ENCODE results near the gene CPVL. TPM values are rescaled to one million over a fixed set of nuclear protein-coding genes. Genes with fewer than 3 reads are reported as not detected.

The CPVL gene
- total RNA-seq, 5 donors from 2014 or later (not counting 1 experiment from before 2014, with no cell fraction given), result 0.47 to 1.6 (median 0.66) TPM

GRCh38 chr7:29045258-29046086 is 100.9 kb downstream of the CPVL start:
- no peaks in the 10 kb centered on the region for H3K36me3 ChIP-seq (ENCODE audit: control insufficient read depth in 2 of 2, extremely low read depth in 1 of 2, insufficient read depth in 1 of 2, low read length in 1 of 2)
- no peak overlapping the region for H3K4me3 ChIP-seq (ENCODE audit: control insufficient read depth in 1 of 2, extremely low read depth in 1 of 2, low read length in 1 of 2)
- H3K9me3 ChIP-seq, result no peaks in the 10 kb centered on the region
- H3K36me3 Mint-ChIP-seq, result no peaks in the 10 kb centered on the region
- no peaks in the 10 kb centered on the region for H3K4me1 Mint-ChIP-seq
- no peaks in the 10 kb centered on the region for H3K9me3 Mint-ChIP-seq
- no peak overlapping the region for H3K27ac Mint-ChIP-seq
- no peak for ATAC-seq (replicated peaks in 1 of 4)
- ChIA-PET CTCF (no interaction called here), POLR2A (interaction anchor here in 1 of 2 donors (0.7 kb wide), 2 partner anchors 13 to 1684 kb away, joined by 3 read pairs; no protein-coding TSS in a partner anchor)
- no peak for DNase-seq
- no peak overlapping the region for H3K27ac ChIP-seq (ENCODE audit: low read length)
- WGBS (ENCODE audit: insufficient coverage), result no CpG with 5 or more reads among the region's 4 CpGs
- no peaks in the 10 kb centered on the region for H3K27me3 Mint-ChIP-seq
- H3K27me3 ChIP-seq (replicated peaks in 1 of 2; ENCODE audit: control insufficient read depth in 2 of 2, extremely low read depth in 1 of 2, insufficient read depth in 2 of 2, low read length in 1 of 2), result no peaks in the 10 kb centered on the region
- no peaks in the 10 kb centered on the region for H3K4me1 ChIP-seq (ENCODE audit: control insufficient read depth in 1 of 2, extremely low read depth in 1 of 2, insufficient read depth in 2 of 2, low read length in 2 of 2)
- no peak overlapping the region for H3K4me3 Mint-ChIP-seq

- 60% methylated on average over 1 of the region's 5 CpGs for WGBS (ENCODE audit: insufficient coverage)
- Mint-ChIP-seq H3K27ac (no peak overlapping the region), H3K4me1 (no peaks in the 10 kb centered on the region), H3K36me3 (no peaks in the 10 kb centered on the region), H3K27me3 (no peaks in the 10 kb centered on the region), H3K9me3 (no peaks in the 10 kb centered on the region), H3K4me3 (no peak overlapping the region)
- no peak overlapping the region for H3K4me3 ChIP-seq (ENCODE audit: control insufficient read depth in 1 of 2, extremely low read depth in 1 of 2, low read length in 1 of 2)
- DNase-seq (no peak), ATAC-seq (replicated peaks in 1 of 4) (no peak)
- CTCF ChIA-PET, result no interaction called here
- no peaks in the 10 kb centered on the region for H3K9me3 ChIP-seq
- POLR2A ChIA-PET, result interaction anchor here in 1 of 2 donors (0.5 kb wide), 1 partner anchor 12 kb away, joined by 3 read pairs; no protein-coding TSS in a partner anchor
- H3K27me3 ChIP-seq (replicated peaks in 1 of 2; ENCODE audit: control insufficient read depth in 2 of 2, extremely low read depth in 1 of 2, insufficient read depth in 2 of 2, low read length in 1 of 2), result no peaks in the 10 kb centered on the region
- H3K27ac ChIP-seq (ENCODE audit: low read length), result no peak overlapping the region
- H3K4me1 ChIP-seq (ENCODE audit: control insufficient read depth in 1 of 2, extremely low read depth in 1 of 2, insufficient read depth in 2 of 2, low read length in 2 of 2), result no peaks in the 10 kb centered on the region
- H3K36me3 ChIP-seq (ENCODE audit: control insufficient read depth in 2 of 2, extremely low read depth in 1 of 2, insufficient read depth in 1 of 2, low read length in 1 of 2), result no peaks in the 10 kb centered on the region
These were observed 101.8 kb downstream of the CPVL start for GRCh38 chr7:29044554-29044953.

- DNase-seq (no peak), ATAC-seq (replicated peaks in 1 of 4) (no peak)
- ChIA-PET POLR2A (no interaction called here), CTCF (no interaction called here)
- Mint-ChIP-seq H3K9me3 (no peaks in the 10 kb centered on the region), H3K27me3 (no peaks in the 10 kb centered on the region), H3K36me3 (no peaks in the 10 kb centered on the region), H3K27ac (no peak overlapping the region), H3K4me1 (no peaks in the 10 kb centered on the region), H3K4me3 (no peak overlapping the region)
- H3K4me3 ChIP-seq (ENCODE audit: control insufficient read depth in 1 of 2, extremely low read depth in 1 of 2, low read length in 1 of 2), result no peak overlapping the region
- no peaks in the 10 kb centered on the region for H3K36me3 ChIP-seq (ENCODE audit: control insufficient read depth in 2 of 2, extremely low read depth in 1 of 2, insufficient read depth in 1 of 2, low read length in 1 of 2)
- no peak overlapping the region for H3K27ac ChIP-seq (ENCODE audit: low read length)
- no peaks in the 10 kb centered on the region for H3K27me3 ChIP-seq (replicated peaks in 1 of 2; ENCODE audit: control insufficient read depth in 2 of 2, extremely low read depth in 1 of 2, insufficient read depth in 2 of 2, low read length in 1 of 2)
- H3K4me1 ChIP-seq (ENCODE audit: control insufficient read depth in 1 of 2, extremely low read depth in 1 of 2, insufficient read depth in 2 of 2, low read length in 2 of 2), result no peaks in the 10 kb centered on the region
- no CpG with 5 or more reads among the region's 5 CpGs for WGBS (ENCODE audit: insufficient coverage)
- H3K9me3 ChIP-seq, result no peaks in the 10 kb centered on the region
These were observed 102.8 kb downstream of the CPVL start for GRCh38 chr7:29043576-29043975.

GRCh38 chr7:29042824-29043231 is 103.5 kb downstream of the CPVL start:
- DNase-seq, result no peak
- no peak overlapping the region for H3K27ac ChIP-seq (ENCODE audit: low read length)
- no peak overlapping the region for H3K27ac Mint-ChIP-seq
- H3K4me3 ChIP-seq (ENCODE audit: control insufficient read depth in 1 of 2, extremely low read depth in 1 of 2, low read length in 1 of 2), result no peak overlapping the region
- H3K27me3 Mint-ChIP-seq, result no peaks in the 10 kb centered on the region
- no peaks in the 10 kb centered on the region for H3K9me3 Mint-ChIP-seq
- no peaks in the 10 kb centered on the region for H3K4me1 ChIP-seq (ENCODE audit: control insufficient read depth in 1 of 2, extremely low read depth in 1 of 2, insufficient read depth in 2 of 2, low read length in 2 of 2)
- ChIA-PET CTCF (no interaction called here), POLR2A (no interaction called here)
- H3K27me3 ChIP-seq (replicated peaks in 1 of 2; ENCODE audit: control insufficient read depth in 2 of 2, extremely low read depth in 1 of 2, insufficient read depth in 2 of 2, low read length in 1 of 2), result no peaks in the 10 kb centered on the region
- no peaks in the 10 kb centered on the region for H3K36me3 Mint-ChIP-seq
- no peaks in the 10 kb centered on the region for H3K36me3 ChIP-seq (ENCODE audit: control insufficient read depth in 2 of 2, extremely low read depth in 1 of 2, insufficient read depth in 1 of 2, low read length in 1 of 2)
- no peaks in the 10 kb centered on the region for H3K9me3 ChIP-seq
- 88% methylated on average over 3 of the region's 4 CpGs for WGBS (ENCODE audit: insufficient coverage)
- no peak overlapping the region for H3K4me3 Mint-ChIP-seq
- no peaks in the 10 kb centered on the region for H3K4me1 Mint-ChIP-seq
- no peak for ATAC-seq (replicated peaks in 1 of 4)

- Mint-ChIP-seq H3K36me3 (no peaks in the 10 kb centered on the region), H3K27ac (no peak overlapping the region), H3K27me3 (no peaks in the 10 kb centered on the region), H3K9me3 (no peaks in the 10 kb centered on the region), H3K4me3 (no peak overlapping the region), H3K4me1 (no peaks in the 10 kb centered on the region)
- ChIA-PET POLR2A (no interaction called here), CTCF (no interaction called here)
- no peaks in the 10 kb centered on the region for H3K36me3 ChIP-seq (ENCODE audit: control insufficient read depth in 2 of 2, extremely low read depth in 1 of 2, insufficient read depth in 1 of 2, low read length in 1 of 2)
- WGBS (ENCODE audit: insufficient coverage), result no CpG with 5 or more reads among the region's 4 CpGs
- H3K9me3 ChIP-seq, result no peaks in the 10 kb centered on the region
- no peak overlapping the region for H3K4me3 ChIP-seq (ENCODE audit: control insufficient read depth in 1 of 2, extremely low read depth in 1 of 2, low read length in 1 of 2)
- DNase-seq (no peak), ATAC-seq (replicated peaks in 1 of 4) (no peak)
- H3K4me1 ChIP-seq (ENCODE audit: control insufficient read depth in 1 of 2, extremely low read depth in 1 of 2, insufficient read depth in 2 of 2, low read length in 2 of 2), result no peaks in the 10 kb centered on the region
- no peak overlapping the region for H3K27ac ChIP-seq (ENCODE audit: low read length)
- no peaks in the 10 kb centered on the region for H3K27me3 ChIP-seq (replicated peaks in 1 of 2; ENCODE audit: control insufficient read depth in 2 of 2, extremely low read depth in 1 of 2, insufficient read depth in 2 of 2, low read length in 1 of 2)
These were observed 104.3 kb downstream of the CPVL start for GRCh38 chr7:29041991-29042390.

- Mint-ChIP-seq H3K27ac (no peak overlapping the region), H3K36me3 (no peaks in the 10 kb centered on the region), H3K9me3 (no peaks in the 10 kb centered on the region), H3K4me1 (no peaks in the 10 kb centered on the region), H3K4me3 (no peak overlapping the region), H3K27me3 (no peaks in the 10 kb centered on the region)
- Histone ChIP-seq H3K4me3 (ENCODE audit: control insufficient read depth in 1 of 2, extremely low read depth in 1 of 2, low read length in 1 of 2) (no peak overlapping the region), H3K4me1 (ENCODE audit: control insufficient read depth in 1 of 2, extremely low read depth in 1 of 2, insufficient read depth in 2 of 2, low read length in 2 of 2) (no peaks in the 10 kb centered on the region), H3K27ac (ENCODE audit: low read length) (no peak overlapping the region), H3K9me3 (no peaks in the 10 kb centered on the region), H3K27me3 (replicated peaks in 1 of 2; ENCODE audit: control insufficient read depth in 2 of 2, extremely low read depth in 1 of 2, insufficient read depth in 2 of 2, low read length in 1 of 2) (no peaks in the 10 kb centered on the region), H3K36me3 (ENCODE audit: control insufficient read depth in 2 of 2, extremely low read depth in 1 of 2, insufficient read depth in 1 of 2, low read length in 1 of 2) (no peaks in the 10 kb centered on the region)
- DNase-seq (no peak), ATAC-seq (replicated peaks in 1 of 4) (no peak)
- POLR2A ChIA-PET, result no interaction called here
- no CpG with 5 or more reads among the region's 2 CpGs for WGBS (ENCODE audit: insufficient coverage)
- CTCF ChIA-PET, result no interaction called here
These were observed 105.8 kb downstream of the CPVL start for GRCh38 chr7:29040579-29040925.
